Measurements from ENCODE around the gene KIF21B. TPM values are rescaled to one million over a fixed set of nuclear protein-coding genes. Genes with fewer than 3 reads are reported as not detected.

KIF21B gene
- total RNA-seq, 1 donor from 2014 or later: 10.2 TPM

DNA sequence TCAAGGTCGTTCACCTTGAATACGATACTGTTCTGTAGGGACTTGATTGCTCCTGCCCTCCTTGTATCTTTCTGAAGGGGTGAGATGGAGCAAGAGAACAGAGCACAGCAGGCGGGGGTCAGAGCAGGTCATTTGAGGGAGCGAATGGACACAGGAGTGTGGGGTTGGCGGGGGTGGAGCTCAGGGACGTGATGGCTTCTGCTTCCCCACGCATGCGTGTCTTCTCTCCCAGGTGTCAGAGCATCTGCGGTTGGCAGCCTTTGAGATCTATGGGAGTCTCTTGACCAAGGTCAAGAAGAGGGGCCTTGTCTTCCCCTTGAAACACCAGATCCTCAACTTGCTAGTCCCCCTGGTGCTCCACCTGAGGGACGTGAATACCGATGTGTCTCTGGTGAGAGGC lies 64.9 kb downstream of the KIF21B start:
- Histone ChIP-seq H3K4me3 (no peak overlapping the region), H3K9me3 (no peaks in the 10 kb centered on the region), H3K27ac (no peak overlapping the region), H3K27me3 (no peaks in the 10 kb centered on the region), H3K4me1 (no peaks in the 10 kb centered on the region), H3K36me3 (no peaks in the 10 kb centered on the region)
- no peak for DNase-seq (ENCODE audit: low spot score in 2 of 2)
- intact Hi-C loops (cut with DNase I): no loop called here
- TF ChIP-seq, protein P1, sequence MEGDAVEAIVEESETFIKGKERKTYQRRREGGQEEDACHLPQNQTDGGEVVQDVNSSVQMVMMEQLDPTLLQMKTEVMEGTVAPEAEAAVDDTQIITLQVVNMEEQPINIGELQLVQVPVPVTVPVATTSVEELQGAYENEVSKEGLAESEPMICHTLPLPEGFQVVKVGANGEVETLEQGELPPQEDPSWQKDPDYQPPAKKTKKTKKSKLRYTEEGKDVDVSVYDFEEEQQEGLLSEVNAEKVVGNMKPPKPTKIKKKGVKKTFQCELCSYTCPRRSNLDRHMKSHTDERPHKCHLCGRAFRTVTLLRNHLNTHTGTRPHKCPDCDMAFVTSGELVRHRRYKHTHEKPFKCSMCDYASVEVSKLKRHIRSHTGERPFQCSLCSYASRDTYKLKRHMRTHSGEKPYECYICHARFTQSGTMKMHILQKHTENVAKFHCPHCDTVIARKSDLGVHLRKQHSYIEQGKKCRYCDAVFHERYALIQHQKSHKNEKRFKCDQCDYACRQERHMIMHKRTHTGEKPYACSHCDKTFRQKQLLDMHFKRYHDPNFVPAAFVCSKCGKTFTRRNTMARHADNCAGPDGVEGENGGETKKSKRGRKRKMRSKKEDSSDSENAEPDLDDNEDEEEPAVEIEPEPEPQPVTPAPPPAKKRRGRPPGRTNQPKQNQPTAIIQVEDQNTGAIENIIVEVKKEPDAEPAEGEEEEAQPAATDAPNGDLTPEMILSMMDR (IDR thresholded peaks at IDR 0.05): no peak

DNA sequence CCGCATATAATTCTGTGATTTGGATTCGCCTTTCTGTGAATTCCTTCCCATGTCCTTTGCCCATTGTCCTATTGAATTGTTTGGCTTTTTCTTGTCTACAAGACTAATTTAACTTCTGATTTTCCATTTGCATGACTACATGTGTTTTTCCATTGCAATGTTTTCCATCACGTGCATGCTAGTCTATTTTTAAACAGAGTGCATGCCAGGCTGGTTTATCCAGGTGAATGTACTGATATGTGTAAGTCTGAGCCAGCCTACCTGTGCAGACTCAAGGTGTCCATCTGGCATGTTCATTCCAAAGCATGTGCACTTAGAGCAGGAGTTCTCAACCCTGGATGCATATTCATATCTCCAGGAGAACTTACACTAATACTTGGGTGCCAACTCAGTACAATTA lies 69.1 kb downstream of the KIF21B start:
- no peaks in the 10 kb centered on the region for H3K9me3 ChIP-seq
- H3K4me3 ChIP-seq: no peak overlapping the region
- H3K4me1 ChIP-seq: no peaks in the 10 kb centered on the region
- no peaks in the 10 kb centered on the region for H3K36me3 ChIP-seq
- H3K27ac ChIP-seq: no peak overlapping the region
- intact Hi-C loops (cut with DNase I): no loop called here
- TF ChIP-seq, protein P1 (IDR thresholded peaks at IDR 0.05): no peak
- no peaks in the 10 kb centered on the region for H3K27me3 ChIP-seq
- DNase-seq (ENCODE audit: low spot score in 2 of 2): no peak

DNA sequence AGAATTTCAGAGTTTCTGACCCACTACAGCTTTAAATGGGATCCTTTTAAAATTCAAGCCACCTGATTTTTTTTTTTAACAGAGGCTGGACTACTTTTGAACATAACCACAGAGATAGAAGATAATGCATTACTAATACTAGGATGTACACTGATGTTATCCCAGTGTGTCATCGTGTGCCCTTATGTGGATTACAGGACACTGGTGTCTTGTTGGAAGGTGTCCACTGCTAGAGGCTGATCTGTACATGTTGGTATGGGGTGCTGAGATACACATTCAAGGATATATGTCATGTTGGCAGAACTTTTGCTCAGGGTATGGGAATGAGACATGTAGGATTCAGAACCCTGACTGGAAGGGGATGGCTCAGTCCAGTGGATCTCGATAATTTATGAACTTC lies 72.5 kb downstream of the KIF21B start:
- no peak overlapping the region for H3K27ac ChIP-seq
- no peak for DNase-seq (ENCODE audit: low spot score in 2 of 2)
- no peak overlapping the region for H3K4me3 ChIP-seq
- H3K36me3 ChIP-seq: no peaks in the 10 kb centered on the region
- H3K27me3 ChIP-seq: no peaks in the 10 kb centered on the region
- no peaks in the 10 kb centered on the region for H3K4me1 ChIP-seq
- intact Hi-C loops (cut with DNase I): no loop called here
- H3K9me3 ChIP-seq: no peaks in the 10 kb centered on the region
- TF ChIP-seq, protein P1 (IDR thresholded peaks at IDR 0.05): no peak

DNA sequence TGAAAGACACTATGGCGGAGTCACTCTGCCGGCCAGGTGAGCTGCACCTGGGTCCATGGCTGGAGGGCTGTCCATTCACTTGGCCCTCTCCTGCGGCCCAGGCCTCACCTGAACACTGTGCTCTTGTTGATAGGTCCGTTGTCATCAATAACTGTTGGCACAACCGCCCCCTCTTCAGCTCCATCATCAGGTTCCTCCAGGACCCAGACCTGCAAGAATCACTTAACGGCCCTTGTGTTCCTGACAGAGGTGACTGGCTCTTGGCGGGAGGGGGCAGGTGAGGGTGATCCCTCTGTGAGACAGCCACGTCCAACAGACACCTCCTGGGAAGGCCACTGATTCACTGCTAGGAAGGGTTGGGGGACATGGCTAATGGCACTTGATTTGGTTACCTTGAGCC lies 73.9 kb downstream of the KIF21B start:
- H3K9me3 ChIP-seq: no peaks in the 10 kb centered on the region
- intact Hi-C loops (cut with DNase I): no loop called here
- DNase-seq (ENCODE audit: low spot score in 2 of 2): no peak
- H3K27ac ChIP-seq: no peak overlapping the region
- no peaks in the 10 kb centered on the region for H3K4me1 ChIP-seq
- no peaks in the 10 kb centered on the region for H3K36me3 ChIP-seq
- no peaks in the 10 kb centered on the region for H3K27me3 ChIP-seq
- H3K4me3 ChIP-seq: no peak overlapping the region
- TF ChIP-seq, protein P1 (IDR thresholded peaks at IDR 0.05): no peak

DNA sequence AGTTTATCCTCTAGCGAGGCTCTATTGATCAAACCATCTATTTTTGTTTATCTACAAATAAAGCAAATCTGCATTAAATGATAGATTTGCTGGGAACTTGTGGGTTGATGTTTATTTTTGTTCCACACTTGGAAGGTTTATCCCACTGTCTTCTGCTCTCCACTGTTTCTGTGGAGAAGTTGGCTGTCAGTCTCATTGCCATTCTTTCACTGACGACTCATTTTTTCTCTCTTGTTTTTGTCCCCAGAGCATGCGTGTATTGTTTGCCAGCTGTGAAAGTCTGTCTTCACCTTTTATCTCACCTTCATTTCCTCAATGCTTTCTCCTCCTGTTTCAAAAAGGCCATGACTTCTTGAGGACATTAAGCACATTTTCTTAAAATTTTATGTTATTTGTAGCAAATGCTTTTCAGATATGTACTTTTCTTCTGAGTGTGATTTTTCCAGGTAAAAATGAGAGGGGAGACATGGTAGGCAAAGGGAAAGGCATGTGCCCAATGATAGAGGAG lies 76.4 kb downstream of the KIF21B start:
- H3K27ac ChIP-seq: no peak overlapping the region
- H3K4me1 ChIP-seq: no peaks in the 10 kb centered on the region
- H3K36me3 ChIP-seq: no peaks in the 10 kb centered on the region
- intact Hi-C loops (cut with DNase I): no loop called here
- no peak overlapping the region for H3K4me3 ChIP-seq
- H3K9me3 ChIP-seq: peaks cover 0 to 1% of the 10 kb centered on the region in 2 donors
- TF ChIP-seq, protein P1 (IDR thresholded peaks at IDR 0.05): no peak
- no peak for DNase-seq (ENCODE audit: low spot score in 2 of 2)
- no peaks in the 10 kb centered on the region for H3K27me3 ChIP-seq

DNA sequence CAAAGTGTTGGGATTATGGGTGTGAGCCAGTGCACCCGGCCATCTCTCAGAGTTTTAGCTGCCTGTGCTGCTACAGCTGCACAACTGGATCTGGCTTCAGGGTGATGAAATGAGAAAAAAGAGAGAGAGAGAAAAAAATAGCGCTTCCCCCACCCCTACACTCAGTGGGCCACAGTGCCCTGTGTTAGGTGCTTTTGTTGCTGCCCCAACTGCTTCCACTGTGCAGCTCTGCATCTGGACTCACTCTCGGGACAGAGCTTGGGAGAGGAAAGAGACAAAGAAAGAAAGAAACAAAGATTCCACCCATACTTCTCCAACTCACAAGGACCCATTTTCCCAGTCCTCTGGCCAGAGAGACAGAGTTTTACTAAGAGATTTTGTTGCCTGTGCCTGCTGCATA lies 78.4 kb downstream of the KIF21B start:
- TF ChIP-seq, protein P1 (IDR thresholded peaks at IDR 0.05): no peak
- H3K9me3 ChIP-seq: peaks cover 0 to 13% of the 10 kb centered on the region in 2 donors
- intact Hi-C loops (cut with DNase I): no loop called here
- no peak for DNase-seq (ENCODE audit: low spot score in 2 of 2)
- H3K4me1 ChIP-seq: no peaks in the 10 kb centered on the region
- no peaks in the 10 kb centered on the region for H3K27me3 ChIP-seq
- no peak overlapping the region for H3K4me3 ChIP-seq
- no peaks in the 10 kb centered on the region for H3K36me3 ChIP-seq
- H3K27ac ChIP-seq: no peak overlapping the region
